H1 (cell line): ENCODE results near the gene FERMT2.

Experiments
- EZH2 ChIP-seq: fragments of 200-600 bp; sonication (generic); IDR thresholded peaks from 2 replicates; pipeline ENCODE4 v1.7.1; 2012; ENCODE audit warnings: low read depth, mild to moderate bottlenecking, moderate library complexity, low read length, inconsistent platforms; ENCODE audit not compliant: severe bottlenecking
- TF ChIP-seq, protein P1 (sequence below), 3 experiments: IDR thresholded peaks; 1 replicate in 2 of 3; 2 replicates in 1 of 3; pipeline versions ENCODE4 v1.5.1 to v1.6.1; 2011; ENCODE audit warnings: low read length in 3 of 3, mild to moderate bottlenecking in 3 of 3, inconsistent platforms in 2 of 3, low read depth in 1 of 3, moderate library complexity in 1 of 3; ENCODE audit not compliant: insufficient read depth in 1 of 3; ENCODE audit errors: control extremely low read depth in 1 of 3

DNA sequence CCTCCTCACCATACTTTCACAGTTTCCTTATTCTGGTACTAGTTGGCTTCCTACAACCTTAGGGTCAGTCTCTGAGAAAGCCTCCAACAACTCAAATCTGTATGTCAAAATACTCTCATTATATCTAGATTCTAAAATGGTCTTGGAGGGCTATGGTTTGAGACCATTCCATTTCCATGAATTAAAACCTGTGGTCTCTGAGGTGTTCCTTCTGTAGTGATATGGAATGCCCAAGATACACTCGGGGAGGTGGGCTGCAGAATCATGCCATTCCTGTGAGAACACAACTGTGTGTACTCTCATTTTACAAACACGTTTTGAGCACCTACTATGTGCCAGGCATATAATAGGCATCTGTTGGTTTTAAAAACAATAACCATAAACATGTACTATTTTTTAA, 74.0 kb downstream of the FERMT2 start:
- TF ChIP-seq EZH2, result no peak
- TF ChIP-seq, protein P1, sequence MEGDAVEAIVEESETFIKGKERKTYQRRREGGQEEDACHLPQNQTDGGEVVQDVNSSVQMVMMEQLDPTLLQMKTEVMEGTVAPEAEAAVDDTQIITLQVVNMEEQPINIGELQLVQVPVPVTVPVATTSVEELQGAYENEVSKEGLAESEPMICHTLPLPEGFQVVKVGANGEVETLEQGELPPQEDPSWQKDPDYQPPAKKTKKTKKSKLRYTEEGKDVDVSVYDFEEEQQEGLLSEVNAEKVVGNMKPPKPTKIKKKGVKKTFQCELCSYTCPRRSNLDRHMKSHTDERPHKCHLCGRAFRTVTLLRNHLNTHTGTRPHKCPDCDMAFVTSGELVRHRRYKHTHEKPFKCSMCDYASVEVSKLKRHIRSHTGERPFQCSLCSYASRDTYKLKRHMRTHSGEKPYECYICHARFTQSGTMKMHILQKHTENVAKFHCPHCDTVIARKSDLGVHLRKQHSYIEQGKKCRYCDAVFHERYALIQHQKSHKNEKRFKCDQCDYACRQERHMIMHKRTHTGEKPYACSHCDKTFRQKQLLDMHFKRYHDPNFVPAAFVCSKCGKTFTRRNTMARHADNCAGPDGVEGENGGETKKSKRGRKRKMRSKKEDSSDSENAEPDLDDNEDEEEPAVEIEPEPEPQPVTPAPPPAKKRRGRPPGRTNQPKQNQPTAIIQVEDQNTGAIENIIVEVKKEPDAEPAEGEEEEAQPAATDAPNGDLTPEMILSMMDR (IDR thresholded peaks at IDR 0.05; ENCODE audit: control extremely low read depth in 1 of 3, insufficient read depth in 1 of 3, low read depth in 1 of 3, low read length in 3 of 3), result no peak
